HEK293T (cell line): ENCODE results near the gene ITGB6.

Experiments used
- CTCF ChIA-PET: fragments of 350-600 bp; formaldehyde crosslinking; extraction: SDS; loops from one replicate; lab custom pipeline; 2021; ENCODE audit warnings: antibody characterized with exemption, inconsistent platforms; lab: Yijun Ruan, JAX
- POLR2A ChIA-PET: fragments of 350-600 bp; formaldehyde crosslinking; extraction: SDS; loops from one replicate; lab custom pipeline; 2020; ENCODE audit warnings: antibody characterized with exemption, inconsistent platforms; lab: Yijun Ruan, JAX
- DNase-seq: peaks from one replicate; pipeline ENCODE4 v3.0.0; 2012; ENCODE audit warnings: mixed read lengths; ENCODE audit errors: extremely low spot score
- ARNT ChIP-seq: fragments of 450-650 bp; IDR thresholded peaks from 2 replicates; pipeline ENCODE4 v1.6.1; 2017; ENCODE audit warnings: mild to moderate bottlenecking
- BHLHE40 ChIP-seq: fragments of 450-650 bp; IDR thresholded peaks from 2 replicates; pipeline ENCODE4 v1.6.1; 2016; ENCODE audit warnings: mild to moderate bottlenecking, moderate library complexity, borderline replicate concordance
- CTBP1 ChIP-seq: fragments of 450-650 bp; IDR thresholded peaks from 2 replicates; pipeline ENCODE4 v1.6.1; 2016; ENCODE audit warnings: borderline replicate concordance
- ELF4 ChIP-seq: fragments of 450-650 bp; IDR thresholded peaks from 2 replicates; pipeline ENCODE4 v1.6.1; 2017; ENCODE audit warnings: antibody characterized with exemption
- FOXA1 ChIP-seq: fragments of 450-650 bp; IDR thresholded peaks from 2 replicates; pipeline ENCODE4 v1.6.1; 2016; ENCODE audit warnings: mild to moderate bottlenecking
- FOXK2 ChIP-seq: fragments of 450-650 bp; IDR thresholded peaks from 2 replicates; pipeline ENCODE4 v1.6.1; 2016; ENCODE audit warnings: mild to moderate bottlenecking
- FOXM1 ChIP-seq: fragments of 450-650 bp; IDR thresholded peaks from 2 replicates; pipeline ENCODE4 v1.6.1; 2017; ENCODE audit warnings: mild to moderate bottlenecking, borderline replicate concordance
- HDGF ChIP-seq: fragments of 450-650 bp; IDR thresholded peaks from 2 replicates; pipeline ENCODE4 v1.6.1; 2017; ENCODE audit warnings: antibody characterized with exemption, borderline replicate concordance
- L3MBTL2 ChIP-seq: fragments of 450-650 bp; conservative IDR thresholded peaks from 2 replicates; pipeline ENCODE4 v1.6.1; 2016; ENCODE audit warnings: mild to moderate bottlenecking
- LEF1 ChIP-seq: fragments of 450-650 bp; IDR thresholded peaks from 2 replicates; pipeline ENCODE4 v1.6.1; 2017; ENCODE audit warnings: mild to moderate bottlenecking, borderline replicate concordance
- NFRKB ChIP-seq: fragments of 450-650 bp; IDR thresholded peaks from 2 replicates; pipeline ENCODE4 v1.6.1; 2016; ENCODE audit warnings: mild to moderate bottlenecking, moderate library complexity
- PKNOX1 ChIP-seq: fragments of 450-650 bp; IDR thresholded peaks from 2 replicates; pipeline ENCODE4 v1.6.1; 2016
- SP1 ChIP-seq: fragments of 450-650 bp; IDR thresholded peaks from 2 replicates; pipeline ENCODE4 v1.6.1; 2017
- SUZ12 ChIP-seq: fragments of 450-650 bp; IDR thresholded peaks from 2 replicates; pipeline ENCODE4 v1.6.1; 2016; ENCODE audit warnings: mild to moderate bottlenecking
- TARDBP ChIP-seq: fragments of 450-650 bp; IDR thresholded peaks from 2 replicates; pipeline ENCODE4 v1.6.1; 2016
- ZNF384 ChIP-seq: fragments of 450-650 bp; IDR thresholded peaks from 2 replicates; pipeline ENCODE4 v1.6.1; 2016

Gene ITGB6

DNA sequence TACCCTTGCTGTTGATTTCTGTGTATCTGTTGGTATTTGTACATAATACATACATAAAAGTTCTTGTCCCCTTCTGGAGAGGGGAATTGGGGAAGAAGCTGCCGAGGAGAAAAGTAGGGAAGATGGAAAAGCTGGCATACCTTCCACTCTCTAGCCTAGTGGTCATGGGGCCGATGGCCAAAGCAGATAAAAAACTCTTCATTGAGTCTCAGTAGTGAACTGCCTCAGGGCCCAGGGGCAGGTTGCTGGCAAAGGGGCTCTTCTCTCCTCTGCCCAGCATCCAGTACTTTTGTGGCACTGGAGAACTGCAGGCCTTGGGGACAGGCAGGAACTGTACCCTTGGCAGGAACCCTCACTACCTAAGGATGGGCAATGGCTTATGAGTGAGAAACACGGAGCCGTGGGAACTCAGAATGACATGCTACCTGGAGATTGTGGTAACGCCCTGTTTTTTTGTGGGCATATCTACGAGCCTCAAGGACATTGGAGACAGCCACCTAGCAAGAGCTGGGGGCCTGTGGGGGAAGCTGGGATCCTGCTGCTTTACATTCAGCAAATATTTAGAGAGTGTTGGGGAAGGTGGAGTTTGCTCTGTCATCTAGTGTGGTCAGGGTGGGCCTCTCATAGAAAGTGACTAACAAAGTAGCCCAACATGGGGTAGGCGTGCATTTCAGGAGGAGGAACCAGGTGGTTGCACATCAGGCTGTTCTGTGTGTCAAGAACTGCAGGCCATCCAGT is 22.6 kb upstream of the ITGB6 start:
- TF ChIP-seq SP1, result no peak
- TF ChIP-seq PKNOX1, result no peak
- TF ChIP-seq LEF1, result no peak
- TF ChIP-seq HDGF, result no peak
- no peak for TF ChIP-seq CTBP1
- no peak for TF ChIP-seq ARNT
- no peak for TF ChIP-seq FOXK2
- no peak for TF ChIP-seq SUZ12
- DNase-seq, result no peak
- ChIA-PET POLR2A (no interaction called here), CTCF (no interaction called here)

- CTCF ChIA-PET, result no interaction called here
- TF ChIP-seq ELF4 (no peak), SUZ12 (no peak), NFRKB (no peak), ARNT (no peak), ZNF384 (no peak)
- POLR2A ChIA-PET, result no interaction called here
- DNase-seq, result no peak
Measured at GRCh38 chr2:160221391-160222276, 21.6 kb upstream of the ITGB6 start.

DNA sequence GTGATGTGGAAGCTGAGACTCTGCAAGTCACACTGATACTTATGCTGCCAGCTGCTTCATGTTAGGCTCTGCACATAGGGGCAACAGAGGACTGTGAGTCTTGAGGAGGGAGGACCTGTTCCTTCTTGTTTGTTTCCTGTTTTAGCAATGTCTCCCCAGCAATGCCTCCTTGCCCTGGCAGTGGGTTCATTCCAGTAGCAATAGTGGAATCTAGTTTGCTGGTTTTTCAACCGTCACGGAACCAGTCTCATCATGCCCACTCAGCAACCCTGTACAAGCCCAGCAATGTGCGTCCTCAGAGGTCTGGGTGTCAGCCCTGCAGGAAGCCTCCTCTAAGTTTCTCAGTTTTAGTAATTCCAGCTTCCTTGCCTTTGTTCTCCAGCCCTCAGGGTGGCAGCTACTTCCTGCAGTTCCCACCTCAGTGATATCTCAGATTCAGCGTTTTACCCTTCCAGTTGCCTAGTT is 20.5 kb upstream of the ITGB6 start:
- POLR2A ChIA-PET, result no interaction called here
- CTCF ChIA-PET, result no interaction called here
- TF ChIP-seq TARDBP, result no peak
- TF ChIP-seq HDGF, result no peak
- TF ChIP-seq SP1, result no peak
- TF ChIP-seq SUZ12, result no peak
- TF ChIP-seq L3MBTL2, result no peak
- TF ChIP-seq BHLHE40, result no peak
- TF ChIP-seq LEF1, result no peak
- TF ChIP-seq ZNF384, result no peak
- no peak for TF ChIP-seq FOXA1
- TF ChIP-seq NFRKB, result no peak
- TF ChIP-seq PKNOX1, result no peak
- TF ChIP-seq ELF4, result no peak
- no peak for TF ChIP-seq ARNT
- TF ChIP-seq CTBP1, result no peak
- TF ChIP-seq FOXK2, result no peak
- TF ChIP-seq FOXM1, result no peak
- DNase-seq, result no peak

GRCh38 chr2:160220026-160220425 is 20.0 kb upstream of the ITGB6 start:
- CTCF ChIA-PET, result no interaction called here
- POLR2A ChIA-PET, result no interaction called here
- no peak for TF ChIP-seq ZNF384
- no peak for TF ChIP-seq FOXK2
- TF ChIP-seq FOXM1, result no peak
- no peak for TF ChIP-seq HDGF
- no peak for TF ChIP-seq L3MBTL2
- no peak for TF ChIP-seq BHLHE40
- TF ChIP-seq NFRKB, result no peak
- no peak for TF ChIP-seq SP1
- TF ChIP-seq LEF1, result no peak
- TF ChIP-seq ARNT, result no peak
- no peak for TF ChIP-seq ELF4
- DNase-seq, result no peak

- CTCF ChIA-PET, result interaction anchor here (0.7 kb wide), 1 partner anchor 126 kb away, joined by 3 read pairs; no protein-coding TSS in a partner anchor
- DNase-seq, result no peak
- TF ChIP-seq FOXA1, result no peak
- no peak for TF ChIP-seq HDGF
- TF ChIP-seq NFRKB, result no peak
- no peak for TF ChIP-seq L3MBTL2
- no peak for TF ChIP-seq ARNT
- TF ChIP-seq FOXK2, result no peak
- TF ChIP-seq LEF1, result no peak
- no peak for TF ChIP-seq ELF4
- TF ChIP-seq TARDBP, result no peak
- TF ChIP-seq PKNOX1, result no peak
- TF ChIP-seq BHLHE40, result no peak
- no peak for TF ChIP-seq FOXM1
- no peak for TF ChIP-seq SUZ12
- no peak for TF ChIP-seq ZNF384
- no peak for TF ChIP-seq CTBP1
- no peak for TF ChIP-seq SP1
- POLR2A ChIA-PET, result no interaction called here
Measured at GRCh38 chr2:160214461-160215445, 14.7 kb upstream of the ITGB6 start.
